ENCODE measurements around the gene EVI2B. TPM values are rescaled to one million over a fixed set of nuclear protein-coding genes. Genes with fewer than 3 reads are reported as not detected.

The EVI2B gene
- total RNA-seq, 4 donors from 2014 or later, result 3.0 to 11.8 (median 4.8) TPM

- Histone ChIP-seq H3K4me1 (no peaks in the 10 kb centered on the region), H3K27ac (no peak overlapping the region), H3K27me3 (no peaks in the 10 kb centered on the region), H3K4me3 (replicated peaks in 1 of 3) (no peak overlapping the region), H3K9me3 (no peaks in the 10 kb centered on the region), H3K36me3 (peaks cover 0 to 11% of the 10 kb centered on the region in 2 donors)
- TF ChIP-seq CTCF (IDR thresholded peaks at IDR 0.05) (no peak), POLR2A (IDR thresholded peaks at IDR 0.05) (no peak)
- intact Hi-C loops (cut with DNase I), result no loop called here
- DNase-seq, result no peak
- WGBS, 2 donors, result 96 to 97% methylated on average over 12 of the region's 12 CpGs
Measured at GRCh38 chr17:31327534-31328159, 13.8 kb upstream of the EVI2B start.

DNA sequence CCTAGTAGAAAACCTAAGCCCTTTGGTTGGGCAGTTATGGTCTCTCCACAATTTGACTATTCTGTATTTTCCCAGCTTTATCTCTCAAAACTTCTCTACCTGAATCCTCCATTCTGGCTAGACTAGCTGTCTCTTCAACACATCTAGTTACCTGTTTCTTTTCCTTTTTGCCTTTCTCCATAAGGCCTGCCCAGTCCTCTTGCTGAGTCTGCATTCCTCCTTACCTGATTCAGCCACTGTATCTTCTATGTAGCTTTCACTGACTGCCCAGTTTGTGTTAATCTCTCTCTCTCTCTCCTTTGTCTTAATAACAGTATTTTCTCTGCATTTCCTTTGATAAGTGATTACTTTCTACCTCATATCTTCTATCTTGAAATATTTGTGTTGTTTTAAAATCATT, 9.7 kb upstream of the EVI2B start:
- Histone ChIP-seq H3K27ac (no peak overlapping the region), H3K27me3 (no peaks in the 10 kb centered on the region), H3K36me3 (peaks cover 0 to 11% of the 10 kb centered on the region in 2 donors), H3K4me3 (replicated peaks in 1 of 3) (no peak overlapping the region), H3K9me3 (no peaks in the 10 kb centered on the region), H3K4me1 (no peaks in the 10 kb centered on the region)
- no peak for DNase-seq
- TF ChIP-seq CTCF (IDR thresholded peaks at IDR 0.05), result no peak
- TF ChIP-seq POLR2A (IDR thresholded peaks at IDR 0.05), result no peak
- intact Hi-C loops (cut with DNase I), result no loop called here

- Histone ChIP-seq H3K4me3 (replicated peaks in 1 of 3) (no peak overlapping the region), H3K9me3 (no peaks in the 10 kb centered on the region), H3K36me3 (no peaks in the 10 kb centered on the region), H3K27ac (no peak overlapping the region), H3K27me3 (no peaks in the 10 kb centered on the region), H3K4me1 (peaks cover 0 to 3% of the 10 kb centered on the region in 2 donors)
- intact Hi-C loops (cut with DNase I), result no loop called here
- no peak for DNase-seq
- TF ChIP-seq POLR2A (IDR thresholded peaks at IDR 0.05), result no peak
- TF ChIP-seq CTCF (IDR thresholded peaks at IDR 0.05), result no peak
- WGBS, 2 donors, result 82 to 90% methylated on average over 4 of the region's 4 CpGs
Measured at GRCh38 chr17:31321966-31322365, 8.1 kb upstream of the EVI2B start.

DNA sequence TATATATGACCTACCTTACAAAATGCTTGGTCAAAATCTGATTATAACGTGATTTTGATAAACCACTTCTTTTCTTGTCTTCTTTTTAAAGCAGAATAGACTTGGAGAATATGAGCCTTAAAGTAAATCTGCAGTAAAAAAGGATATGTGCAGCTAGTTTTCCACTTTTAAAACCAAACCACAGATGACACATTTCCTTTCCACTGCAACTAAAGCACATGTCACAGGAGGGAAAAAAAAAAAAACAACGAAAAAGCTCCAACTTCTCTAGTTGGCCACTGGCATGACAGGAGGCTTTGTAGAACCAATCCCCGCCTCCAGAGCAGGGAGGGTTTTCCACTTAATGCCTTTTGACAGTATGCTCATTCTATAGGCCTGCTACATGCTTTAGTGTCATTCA, 7.6 kb upstream of the EVI2B start, which contains the start of gene EVI2A:
TSS of gene EVI2A (minus strand) at position 142 of the 400 bp plus-strand sequence. CDS start 2,609 bp downstream, outside the sequence.
- H3K9me3 ChIP-seq, result no peaks in the 10 kb centered on the region
- H3K27me3 ChIP-seq, result no peaks in the 10 kb centered on the region
- WGBS, 2 donors, result 70 to 79% methylated on average over 3 of the region's 3 CpGs
- no peaks in the 10 kb centered on the region for H3K36me3 ChIP-seq
- no peak for DNase-seq
- intact Hi-C loops (cut with DNase I), result no loop called here
- H3K4me3 ChIP-seq (replicated peaks in 1 of 3), result no peak within 1 kb of the TSS
- no peak within 1 kb of the TSS for H3K27ac ChIP-seq
- peaks cover 0 to 3% of the 10 kb centered on the region in 2 donors for H3K4me1 ChIP-seq
- TF ChIP-seq CTCF (IDR thresholded peaks at IDR 0.05) (no peak), POLR2A (IDR thresholded peaks at IDR 0.05) (no peak)

DNA sequence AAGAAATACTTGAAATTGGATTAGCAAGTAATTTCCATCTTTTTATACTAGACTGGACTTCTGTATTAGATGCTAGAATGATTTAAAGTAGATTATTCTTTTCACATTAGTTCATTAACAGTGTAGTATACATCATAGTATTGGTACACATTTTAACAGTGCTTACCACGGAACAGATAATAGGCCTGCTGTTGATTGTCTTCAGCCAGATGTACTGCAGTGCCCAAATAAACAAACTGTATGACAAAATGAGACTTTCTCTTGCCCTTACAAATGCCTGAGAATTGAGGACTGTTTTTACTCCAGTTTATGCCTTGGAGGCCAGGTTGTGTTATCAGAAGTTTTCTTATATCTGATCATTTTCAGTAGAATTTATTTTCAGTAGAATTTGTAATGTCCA, 6.9 kb upstream of the EVI2B start:
- Histone ChIP-seq H3K9me3 (no peaks in the 10 kb centered on the region), H3K4me3 (replicated peaks in 1 of 3) (no peak overlapping the region), H3K4me1 (peaks cover 0 to 3% of the 10 kb centered on the region in 2 donors), H3K36me3 (no peaks in the 10 kb centered on the region), H3K27ac (no peak overlapping the region), H3K27me3 (no peaks in the 10 kb centered on the region)
- DNase-seq, result no peak
- TF ChIP-seq POLR2A (IDR thresholded peaks at IDR 0.05), result no peak
- no peak for TF ChIP-seq CTCF (IDR thresholded peaks at IDR 0.05)
- intact Hi-C loops (cut with DNase I), result no loop called here
- 76 to 82% methylated on average over 1 of the region's 1 CpG for WGBS, 2 donors

All from thyroid gland (tissue), 4 donors.